22Rv1 (cell line): ENCODE measurements around the gene FADD.

Source experiments
- CTCF ChIP-seq: fragments of 450-650 bp; IDR thresholded peaks from 2 replicates; pipeline ENCODE4 v1.5.1; 2017; ENCODE audit warnings: mild to moderate bottlenecking
- ZFX ChIP-seq: fragments of 450-650 bp; IDR thresholded peaks from 2 replicates; pipeline ENCODE4 v1.6.1; 2017; ENCODE audit warnings: antibody characterized with exemption, borderline replicate concordance

GRCh38 chr11:70205049-70205725, 2.1 kb downstream of the FADD start:
- TF ChIP-seq CTCF (no peak), ZFX (no peak)
